ENCODE results near the gene ZNF396.

DNA sequence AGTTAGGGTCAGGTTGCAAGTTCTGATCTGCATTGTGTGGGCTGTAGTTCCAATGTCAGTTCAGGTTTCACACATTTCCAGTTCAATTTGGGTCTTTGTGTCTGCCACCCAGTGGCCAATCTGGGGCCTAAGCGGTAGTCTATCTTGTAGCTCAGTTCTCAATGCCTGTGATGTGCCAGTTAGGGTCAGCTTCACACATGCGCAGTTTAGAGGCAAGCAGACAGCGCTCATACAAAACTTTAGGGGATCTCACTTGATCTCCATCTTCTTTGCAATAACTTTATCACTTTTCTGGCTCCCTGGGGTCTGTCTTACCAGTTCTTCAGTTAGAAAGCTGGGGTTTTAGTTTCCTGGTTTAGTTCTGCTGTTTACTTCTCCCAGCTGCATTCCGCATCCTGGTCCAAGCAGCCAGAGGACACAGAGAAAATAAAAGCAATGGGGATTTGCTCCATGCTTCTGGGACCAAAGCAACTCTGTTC lies 22.0 kb downstream of the ZNF396 start:
- TF ChIP-seq ZFP3 (CRISPR knock-in tag; IDR thresholded peaks at IDR 0.05) = no peak
- TF ChIP-seq ISL1 (CRISPR knock-in tag; IDR thresholded peaks at IDR 0.05) = no peak
- TF ChIP-seq GLIS3 (CRISPR knock-in tag; IDR thresholded peaks at IDR 0.05) = no peak
- TF ChIP-seq CSDC2 (CRISPR knock-in tag; IDR thresholded peaks at IDR 0.05) = no peak
- TF ChIP-seq TOX (CRISPR knock-in tag; IDR thresholded peaks at IDR 0.05; ENCODE audit: borderline replicate concordance) = no peak
- no peak for TF ChIP-seq PPARA (CRISPR knock-in tag; IDR thresholded peaks at IDR 0.05; ENCODE audit: borderline replicate concordance)

All from SK-N-SH treated with all-trans-retinoic acid at 6 μM for 48 hours (cell line).